GM12875 (cell line): Measurements from ENCODE around the gene E2F1.

Experiments used
- H3K4me3 ChIP-seq: one replicate; pipeline ENCODE4 v1.5.1; 2011; ENCODE audit warnings: low read depth, low read length, control low read depth
- CTCF ChIP-seq: IDR thresholded peaks from 2 replicates; pipeline ENCODE4 v1.5.1; 2011; ENCODE audit warnings: low read depth, mild to moderate bottlenecking, control low read depth, inconsistent platforms, low read length, moderate library complexity, borderline replicate concordance; ENCODE audit not compliant: insufficient read depth

The E2F1 gene

GRCh38 chr20:33686100-33686983 lies at the start of gene E2F1:
Gene E2F1 (minus strand): TSS chr20:33686385. CDS start chr20:33686264, 121 bp downstream.
- peak within 1 kb of the TSS; percentile 58 for H3K4me3 ChIP-seq
- peak; percentile 33; the same call in 1 of the 2 replicates for TF ChIP-seq CTCF

GRCh38 chr20:33733654-33734576 lies 47.7 kb upstream of the E2F1 start:
- H3K4me3 ChIP-seq, result no peak overlapping the region
- no peak for TF ChIP-seq CTCF

- H3K4me3 ChIP-seq, result peak overlapping the region; percentile 49
- 0 out of 2 replicates have a peak, but pooled peaks have one; percentile 1 for TF ChIP-seq CTCF
These were observed 46.2 kb upstream of the E2F1 start for GRCh38 chr20:33732166-33732970.

GRCh38 chr20:33731693-33732165 lies 45.5 kb upstream of the E2F1 start, which contains the start of gene ZNF341:
Gene ZNF341 (plus strand): TSS chr20:33731996. CDS start chr20:33732022, 26 bp downstream.
- TF ChIP-seq CTCF, result peak; percentile 87
- peak within 1 kb of the TSS; percentile 55 for H3K4me3 ChIP-seq

GRCh38 chr20:33730946-33731692 lies 44.9 kb upstream of the E2F1 start:
- no peak for TF ChIP-seq CTCF
- peak overlapping the region; percentile 55 for H3K4me3 ChIP-seq

- no peak overlapping the region for H3K4me3 ChIP-seq
These were observed 42.9 kb upstream of the E2F1 start for GRCh38 chr20:33729101-33729500.

More at GRCh38 chr20:33729101-33729500, 42.9 kb upstream of the E2F1 start:
- TF ChIP-seq CTCF, result no peak
